B cell (primary cell): ENCODE data around the gene STON1. TPM values are rescaled to one million over a fixed set of nuclear protein-coding genes. Genes with fewer than 3 reads are reported as not detected.
"Not testable (repeated sequence)": the region's sequence is repeated elsewhere in the genome, so short reads cannot be mapped to it uniquely, and the experiment has no call there.

Experiments used
- ATAC-seq: fragments of 200-7000 bp; cut with Tn5 transposase; one replicate; pipeline ENCODE4 v1.10.0; 2021; ENCODE audit warnings: low read depth, mild to moderate bottlenecking, moderate number of reproducible peaks, moderate library complexity
- CTCF ChIA-PET: fragments of 350-600 bp; sonication (Branson Sonifier 250); formaldehyde crosslinking; loops from one replicate; lab custom pipeline; 2021; ENCODE audit warnings: antibody characterized with exemption, inconsistent platforms; lab: Charles Lee
- POLR2A ChIA-PET: fragments of 350-600 bp; sonication (Branson Sonifier 250); formaldehyde crosslinking; loops from one replicate; lab custom pipeline; 2021; ENCODE audit warnings: antibody characterized with exemption; lab: Charles Lee
- DNase-seq: peaks from one replicate; pipeline ENCODE4 v3.0.0; 2013
- H2AFZ ChIP-seq: 2 replicates; pipeline ENCODE4 v1.6.1; 2012; ENCODE audit warnings: mild to moderate bottlenecking, low read depth, low read length; ENCODE audit not compliant: insufficient read depth, poor library complexity, severe bottlenecking
- H3K27ac ChIP-seq, 2 donors: 1 replicate in 1 of 2; 2 replicates in 1 of 2; pipeline ENCODE4 v1.5.1; 2012 to 2013; ENCODE audit warnings: low read length in 2 of 2, mild to moderate bottlenecking in 2 of 2, moderate library complexity in 1 of 2
- H3K27me3 ChIP-seq, 4 experiments: fragments of 200-600 bp in 1 of 4; sonication (generic) in 1 of 4; replicated peaks in 1 of 4; 1 replicate in 2 of 4; 2 replicates in 2 of 4; pipeline versions ENCODE4 v1.6.1 to v1.7.0; 2013 to 2016; ENCODE audit warnings: low read length in 3 of 4, mild to moderate bottlenecking in 2 of 4, mixed read lengths in 1 of 4, moderate library complexity in 1 of 4; ENCODE audit not compliant: insufficient read depth in 4 of 4, control insufficient read depth in 3 of 4; ENCODE audit errors: control extremely low read depth in 1 of 4
- H3K36me3 ChIP-seq, 2 experiments: replicated peaks in 1 of 2; 1 replicate in 1 of 2; 2 replicates in 1 of 2; pipeline versions ENCODE4 v1.6.1 to v1.7.1; 2013; ENCODE audit warnings: low read length in 1 of 2; ENCODE audit not compliant: insufficient read depth in 2 of 2, control insufficient read depth in 1 of 2; ENCODE audit errors: control extremely low read depth in 1 of 2, extremely low read depth in 1 of 2
- H3K4me1 ChIP-seq, 2 donors: fragments of 200-600 bp in 1 of 2; sonication (generic) in 1 of 2; 1 replicate in 1 of 2; 2 replicates in 1 of 2; pipeline versions ENCODE4 v1.5.1 to v1.6.1; 2013 to 2017; ENCODE audit warnings: low read length in 2 of 2; ENCODE audit not compliant: control insufficient read depth in 2 of 2, insufficient read depth in 2 of 2
- H3K4me2 ChIP-seq: replicated peaks from 2 replicates; pipeline ENCODE3; 2012; ENCODE audit warnings: mild to moderate bottlenecking, low read depth, low read length; ENCODE audit not compliant: poor library complexity, severe bottlenecking
- H3K4me3 ChIP-seq, 5 experiments: fragments of 200-600 bp in 1 of 5; sonication (generic) in 1 of 5; 1 replicate in 3 of 5; 2 replicates in 2 of 5; pipeline versions ENCODE4 v1.5.1 to v1.7.0; 2011 to 2016; ENCODE audit warnings: low read length in 4 of 5, mild to moderate bottlenecking in 4 of 5, low read depth in 2 of 5, control low read depth in 1 of 5, moderate library complexity in 1 of 5; ENCODE audit not compliant: insufficient read depth in 1 of 5; ENCODE audit errors: control extremely low read depth in 1 of 5, extremely low read depth in 1 of 5
- H3K79me2 ChIP-seq: fragments of 200-600 bp; sonication (generic); one replicate; pipeline ENCODE4 v1.6.0; 2016; ENCODE audit warnings: low read length; ENCODE audit not compliant: control insufficient read depth, insufficient read depth
- H3K9ac ChIP-seq: fragments of 200-600 bp; sonication (generic); 2 replicates; pipeline ENCODE4 v1.6.1; 2017; ENCODE audit warnings: mild to moderate bottlenecking, low read length, moderate library complexity
- H3K9me3 ChIP-seq, 3 donors: one replicate each; pipeline versions ENCODE4 v1.6.1 to v1.7.1; 2013; ENCODE audit warnings: low read length in 2 of 3; ENCODE audit not compliant: control insufficient read depth in 2 of 3, insufficient read depth in 1 of 3; ENCODE audit errors: control extremely low read depth in 1 of 3
- H4K20me1 ChIP-seq: 2 replicates; pipeline ENCODE4 v1.6.0; 2012; ENCODE audit warnings: mild to moderate bottlenecking, low read length; ENCODE audit not compliant: insufficient read depth, control insufficient read depth, poor library complexity, severe bottlenecking
- H3K27ac Mint-ChIP-seq: one replicate; pipeline ENCODE4 v1.8.0; 2021; ENCODE audit warnings: mixed read lengths
- H3K27me3 Mint-ChIP-seq: one replicate; pipeline ENCODE4 v1.8.0; 2021; ENCODE audit warnings: mixed read lengths
- H3K4me1 Mint-ChIP-seq: one replicate; pipeline ENCODE4 v1.8.0; 2021; ENCODE audit warnings: mixed read lengths
- H3K4me3 Mint-ChIP-seq: one replicate; pipeline ENCODE4 v1.8.0; 2021; ENCODE audit warnings: mixed read lengths
- H3K9me3 Mint-ChIP-seq: one replicate; pipeline ENCODE4 v1.8.0; 2022; ENCODE audit warnings: mixed read lengths; ENCODE audit not compliant: insufficient read depth
- CTCF ChIP-seq: fragments of 200-600 bp; IDR thresholded peaks from one replicate; pipeline ENCODE4 v1.8.0; 2022; ENCODE audit warnings: antibody characterized with exemption, mild to moderate bottlenecking
- EZH2 ChIP-seq: IDR thresholded peaks from 2 replicates; pipeline ENCODE4 v1.6.1; 2012; ENCODE audit warnings: borderline replicate concordance, low read depth, mild to moderate bottlenecking, moderate library complexity, low read length; ENCODE audit not compliant: insufficient read depth, poor library complexity, severe bottlenecking
- WGBS: methylation state at CpG from one replicate; pipeline ENCODE4 v1.1.5; 2013; ENCODE audit warnings: missing lambda C conversion rate; ENCODE audit not compliant: insufficient coverage; 5-methylcytosine and 5-hydroxymethylcytosine counted together
- intact Hi-C: fragments of 100-400 bp; cut with micrococcal nuclease; formaldehyde crosslinking; loops from one replicate; pipeline ENCODE4 v1.10.0; 2022
- polyA plus RNA-seq: library from polyadenylated mRNA; depleted of rRNA; stranded (reverse); fragments of >200 nt; gene quantifications from 2 replicates; pipeline ENCODE4 v1.2.3, GENCODE V29; 2012
- total RNA-seq, 2 donors: library from RNA; stranded (reverse); fragments of 120-200 nt in 1 of 2; gene quantifications; 1 replicate in 1 of 2; 2 replicates in 1 of 2; pipeline versions ENCODE4 v1.2.3 to v1.2.4, GENCODE V29; 2013 to 2022

Gene STON1
- total and polyA plus RNA-seq, 2 donors (not counting 1 experiment from before 2014, with no cell fraction given) = 0.46 to 2.0 TPM

- Histone ChIP-seq H3K9me3 (peaks cover 0 to 1% (median 0%) of the 10 kb centered on the region in 3 donors), H2AFZ (no peak overlapping the region), H3K4me3 (no peak overlapping the region), H3K4me2 (no peak overlapping the region), H3K4me1 (no peaks in the 10 kb centered on the region), H3K9ac (no peak overlapping the region), H3K27ac (no peak overlapping the region), H3K27me3 (peaks cover 0 to 3% (median 0%) of the 10 kb centered on the region in 4 experiments), H4K20me1 (no peaks in the 10 kb centered on the region), H3K36me3 (no peaks in the 10 kb centered on the region), H3K79me2 (no peaks in the 10 kb centered on the region)
- Mint-ChIP-seq H3K27ac (no peak overlapping the region), H3K27me3 (peaks cover 7% of the 10 kb centered on the region), H3K4me1 (no peaks in the 10 kb centered on the region), H3K9me3 (no peaks in the 10 kb centered on the region), H3K4me3 (no peak overlapping the region)
- CTCF ChIA-PET = no interaction called here
- TF ChIP-seq CTCF (no peak), EZH2 (no peak)
- intact Hi-C loops = no loop called here
- DNase-seq = no peak
- POLR2A ChIA-PET = no interaction called here
- WGBS = 81% methylated on average over 2 of the region's 7 CpGs
- no peak for ATAC-seq
Observed at GRCh38 chr2:48620604-48621003, 90.7 kb downstream of the STON1 start.

GRCh38 chr2:48622691-48623090 lies 92.7 kb downstream of the STON1 start:
- DNase-seq, ATAC-seq, H3K79me2 ChIP-seq, H3K27me3 ChIP-seq, H3K9ac ChIP-seq, H3K9me3 Mint-ChIP-seq, H3K4me1 Mint-ChIP-seq, H3K27ac ChIP-seq, H3K4me3 Mint-ChIP-seq, H2AFZ ChIP-seq, H3K4me3 ChIP-seq, POLR2A ChIA-PET, H3K27ac Mint-ChIP-seq, H4K20me1 ChIP-seq, H3K36me3 ChIP-seq, CTCF ChIA-PET, H3K4me1 ChIP-seq, H3K4me2 ChIP-seq, H3K9me3 ChIP-seq, H3K27me3 Mint-ChIP-seq: not testable (repeated sequence)
- 100% methylated on average over 2 of the region's 5 CpGs for WGBS
- intact Hi-C loops = loop anchor here (1.0 kb wide), 1 partner anchor 9 kb away; no protein-coding TSS in a partner anchor
